GM20000 (cell line): Measurements from ENCODE around the gene TPM2.

Source experiments
- DNase-seq: peaks from one replicate; pipeline ENCODE4 v3.0.0; 2012; ENCODE audit warnings: low spot score
- TF ChIP-seq, protein P1 (sequence below): IDR thresholded peaks from 2 replicates; pipeline ENCODE4 v1.5.1; 2012; ENCODE audit warnings: mild to moderate bottlenecking, control low read depth; ENCODE audit errors: extremely low read depth, missing control alignments

TPM2 gene

DNA sequence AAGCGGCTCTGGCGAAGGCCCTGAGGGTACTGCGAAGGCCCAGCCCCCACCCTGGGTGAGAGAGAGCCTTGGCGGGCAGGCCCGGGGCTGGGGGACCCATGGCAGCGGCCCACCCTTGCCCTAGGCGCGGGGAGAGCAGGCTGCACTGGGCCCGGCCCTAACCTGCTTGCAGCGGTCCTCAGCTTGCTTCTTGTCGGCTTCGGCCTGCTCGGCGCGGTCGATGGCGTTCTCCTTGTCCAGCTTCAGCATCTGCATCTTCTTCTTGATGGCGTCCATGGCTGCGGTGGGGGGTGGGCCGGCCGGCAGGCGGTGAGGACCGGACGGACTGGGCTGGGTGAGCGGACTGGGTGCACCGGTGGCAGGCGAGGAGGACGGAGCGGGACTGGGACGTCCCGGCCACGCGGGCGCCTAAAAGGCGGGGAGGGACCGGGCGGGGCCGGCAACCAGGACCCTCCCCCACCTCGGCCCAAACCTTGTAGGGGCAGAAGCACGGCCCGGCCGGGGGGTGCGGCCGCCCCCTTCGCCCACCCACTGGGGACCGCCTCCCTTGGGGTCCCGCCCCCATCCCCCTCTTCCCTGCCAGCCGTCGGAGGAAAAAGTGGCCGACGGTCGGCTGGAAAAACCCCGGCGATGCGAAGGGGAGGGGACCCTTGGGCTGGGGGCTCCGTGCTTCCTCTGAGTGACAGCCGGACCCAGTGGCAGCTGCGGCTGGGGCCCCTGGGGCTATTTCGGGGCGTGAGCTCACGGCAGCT lies at the start of gene TPM2:
TSS of gene TPM2 (minus strand) at position 384 of the 752 bp plus-strand sequence. CDS start at position 276, 108 bp downstream.
- peak; percentile 72 for DNase-seq

DNA sequence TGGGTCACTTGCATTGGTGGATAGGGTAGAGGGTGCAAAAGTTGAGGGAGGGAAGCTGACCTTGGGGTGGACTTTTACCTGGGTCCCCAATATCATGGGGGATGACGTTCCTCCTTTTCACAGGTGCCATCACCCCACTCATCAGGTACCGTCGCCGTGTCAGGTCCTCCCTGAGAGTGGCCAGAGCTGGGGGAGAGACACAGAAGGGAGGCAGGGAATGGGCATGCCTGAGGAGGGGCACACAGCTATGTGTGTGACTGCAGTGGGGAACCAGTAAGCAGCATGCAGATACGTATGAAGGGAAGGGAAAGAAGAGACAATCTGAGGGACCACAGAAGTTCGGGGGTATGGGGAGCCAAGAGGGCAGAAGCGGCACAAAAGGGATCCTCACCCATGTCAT lies 49.2 kb upstream of the TPM2 start:
- TF ChIP-seq, protein P1, sequence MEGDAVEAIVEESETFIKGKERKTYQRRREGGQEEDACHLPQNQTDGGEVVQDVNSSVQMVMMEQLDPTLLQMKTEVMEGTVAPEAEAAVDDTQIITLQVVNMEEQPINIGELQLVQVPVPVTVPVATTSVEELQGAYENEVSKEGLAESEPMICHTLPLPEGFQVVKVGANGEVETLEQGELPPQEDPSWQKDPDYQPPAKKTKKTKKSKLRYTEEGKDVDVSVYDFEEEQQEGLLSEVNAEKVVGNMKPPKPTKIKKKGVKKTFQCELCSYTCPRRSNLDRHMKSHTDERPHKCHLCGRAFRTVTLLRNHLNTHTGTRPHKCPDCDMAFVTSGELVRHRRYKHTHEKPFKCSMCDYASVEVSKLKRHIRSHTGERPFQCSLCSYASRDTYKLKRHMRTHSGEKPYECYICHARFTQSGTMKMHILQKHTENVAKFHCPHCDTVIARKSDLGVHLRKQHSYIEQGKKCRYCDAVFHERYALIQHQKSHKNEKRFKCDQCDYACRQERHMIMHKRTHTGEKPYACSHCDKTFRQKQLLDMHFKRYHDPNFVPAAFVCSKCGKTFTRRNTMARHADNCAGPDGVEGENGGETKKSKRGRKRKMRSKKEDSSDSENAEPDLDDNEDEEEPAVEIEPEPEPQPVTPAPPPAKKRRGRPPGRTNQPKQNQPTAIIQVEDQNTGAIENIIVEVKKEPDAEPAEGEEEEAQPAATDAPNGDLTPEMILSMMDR, result no peak
- no peak for DNase-seq

More for the DNA sequence above, at the start of gene TPM2:
- TF ChIP-seq, protein P1, result no peak

- no peak for DNase-seq
- TF ChIP-seq, protein P1, result no peak
Observed at GRCh38 chr9:35738186-35738585, 48.5 kb upstream of the TPM2 start.

- no peak for DNase-seq
- TF ChIP-seq, protein P1, result no peak
Observed at GRCh38 chr9:35737143-35737542, 47.4 kb upstream of the TPM2 start.

GRCh38 chr9:35736201-35736633 lies 46.5 kb upstream of the TPM2 start:
- TF ChIP-seq, protein P1, result peak; percentile 82
- DNase-seq, result peak; percentile 72

- TF ChIP-seq, protein P1, result no peak
- no peak for DNase-seq
Observed at GRCh38 chr9:35734096-35734495, 44.4 kb upstream of the TPM2 start.

- TF ChIP-seq, protein P1, result no peak
- peak; percentile 57 for DNase-seq
Observed at GRCh38 chr9:35732800-35733541, 43.2 kb upstream of the TPM2 start.
